Measurements from ENCODE around the gene AMOTL2. TPM values are rescaled to one million over a fixed set of nuclear protein-coding genes. Genes with fewer than 3 reads are reported as not detected.

The AMOTL2 gene
- total and polyA plus RNA-seq, 9 of the 15 experiments (the other 6 are each of a cell fraction or from before 2014, with no cell fraction given) = 0.12 to 0.31 TPM; not detected in 7

DNA sequence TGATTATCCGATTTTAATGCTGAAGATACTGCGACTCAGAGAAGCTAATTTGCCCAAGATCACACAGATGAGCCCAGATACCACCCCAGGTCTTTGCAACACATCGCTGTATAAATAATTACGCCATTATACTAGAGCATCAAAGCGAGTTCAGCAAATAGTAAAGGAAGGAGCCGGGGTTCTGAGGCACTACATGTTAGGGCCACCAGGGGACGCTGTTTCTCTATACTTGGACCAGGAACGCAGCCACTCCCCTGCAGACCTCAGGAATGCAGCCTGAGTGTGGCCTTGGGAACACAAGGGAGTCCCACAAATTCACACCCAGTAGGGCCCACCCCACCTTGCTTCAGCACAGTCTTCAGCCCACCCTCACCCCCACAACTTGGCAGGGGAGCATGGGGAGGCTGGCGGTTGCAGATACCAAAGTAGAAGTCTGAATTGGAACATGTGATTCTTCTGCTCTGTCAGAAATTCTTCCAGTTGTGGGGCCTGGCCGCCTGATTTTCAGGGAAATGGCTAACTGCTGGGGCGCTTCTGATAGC is 65.8 kb downstream of the AMOTL2 start (continued):
- TF ChIP-seq STAT5A (IDR thresholded peaks at IDR 0.05; ENCODE audit: borderline replicate concordance, low read length) (no peak), E2F1 (CRISPR knock-in tag; IDR thresholded peaks at IDR 0.05) (no peak), RAD21 (CRISPR knock-in tag; conservative IDR thresholded peaks at IDR 0.05 in 1 of 2, IDR thresholded peaks at IDR 0.05 in 1 of 2) (peak; percentile 79 to 90), FIP1L1 (IDR thresholded peaks at IDR 0.05; ENCODE audit: low read depth, low read length, poor library complexity, severe bottlenecking) (no peak), CREB1 (IDR thresholded peaks at IDR 0.05) (no peak), CREB1 (CRISPR knock-in tag; IDR thresholded peaks at IDR 0.05) (no peak), MCM2 (IDR thresholded peaks at IDR 0.05; ENCODE audit: low read depth) (no peak), EHMT2 (IDR thresholded peaks at IDR 0.05) (no peak), ZNF41 (CRISPR knock-in tag; conservative IDR thresholded peaks at IDR 0.05) (peak; percentile 69; the same call in 1 of the 2 replicates), HDAC1 (IDR thresholded peaks at IDR 0.05) (no peak), SIN3B (IDR thresholded peaks at IDR 0.05; ENCODE audit: low read depth) (no peak), ZNF639 (CRISPR knock-in tag; conservative IDR thresholded peaks at IDR 0.05 in 1 of 2, IDR thresholded peaks at IDR 0.05 in 1 of 2) (no peak), SMAD3 (CRISPR knock-in tag; conservative IDR thresholded peaks at IDR 0.05) (no peak), TFAM (CRISPR knock-in tag; conservative IDR thresholded peaks at IDR 0.05) (no peak), BDP1 (IDR thresholded peaks at IDR 0.05; ENCODE audit: insufficient read depth, insufficient read length) (no peak), ZNF232 (CRISPR knock-in tag; IDR thresholded peaks at IDR 0.05) (no peak)

Data from K562 (cell line).